Liver (tissue), 9 donors: ENCODE measurements around the gene SKA3. TPM values are rescaled to one million over a fixed set of nuclear protein-coding genes. Genes with fewer than 3 reads are reported as not detected.

Experiments
- DNase-seq: peaks from one replicate; pipeline ENCODE4 v3.0.0-alpha.2; 2017; ENCODE audit warnings: low spot score
- H3K27ac ChIP-seq, 2 donors: one replicate each; pipeline ENCODE4 v1.7.0; 2013; ENCODE audit warnings: inconsistent platforms in 2 of 2, low read length in 2 of 2, control low read depth in 1 of 2, low read depth in 1 of 2, mild to moderate bottlenecking in 1 of 2
- H3K27me3 ChIP-seq, 4 donors: one replicate each; pipeline versions ENCODE4 v1.6.1 to v1.7.0; 2013; ENCODE audit warnings: low read length in 3 of 4, inconsistent platforms in 1 of 4, mild to moderate bottlenecking in 1 of 4, moderate library complexity in 1 of 4; ENCODE audit not compliant: control insufficient read depth in 4 of 4, insufficient read depth in 4 of 4
- H3K36me3 ChIP-seq, 4 donors: one replicate each; pipeline versions ENCODE4 v1.6.1 to v1.7.0; 2013; ENCODE audit warnings: low read length in 3 of 4, mild to moderate bottlenecking in 3 of 4, low read depth in 1 of 4, moderate library complexity in 1 of 4; ENCODE audit not compliant: control insufficient read depth in 4 of 4, insufficient read depth in 3 of 4
- H3K4me1 ChIP-seq, 4 donors: one replicate each; pipeline versions ENCODE4 v1.6.1 to v1.7.0; 2013; ENCODE audit warnings: low read length in 3 of 4, mild to moderate bottlenecking in 3 of 4, moderate library complexity in 1 of 4; ENCODE audit not compliant: control insufficient read depth in 4 of 4, insufficient read depth in 4 of 4
- H3K4me3 ChIP-seq, 3 donors: one replicate each; pipeline versions ENCODE4 v1.6.1 to v1.7.0; 2013; ENCODE audit warnings: low read length in 3 of 3, control low read depth in 1 of 3, low read depth in 1 of 3, mild to moderate bottlenecking in 1 of 3
- H3K9ac ChIP-seq, 2 donors: one replicate each; pipeline ENCODE4 v1.7.0; 2013; ENCODE audit warnings: low read length in 2 of 2, mild to moderate bottlenecking in 2 of 2, moderate library complexity in 2 of 2, control low read depth in 1 of 2, low read depth in 1 of 2
- H3K9me3 ChIP-seq, 4 donors: one replicate each; pipeline versions ENCODE4 v1.6.1 to v1.7.0; 2013; ENCODE audit warnings: low read length in 3 of 4; ENCODE audit not compliant: control insufficient read depth in 4 of 4
- ATF3 ChIP-seq: IDR thresholded peaks from 2 replicates; pipeline ENCODE4 v1.6.1; 2016; ENCODE audit warnings: antibody characterized with exemption
- CTCF ChIP-seq: fragments of 150-350 bp; IDR thresholded peaks from 2 replicates; pipeline ENCODE4 v1.5.1; 2017; ENCODE audit warnings: improper control_type of control experiment, low read depth, low read length; ENCODE audit not compliant: missing input control
- EGR1 ChIP-seq, 2 donors: IDR thresholded peaks; 2 replicates each; pipeline ENCODE4 v1.6.1; 2016 to 2018; ENCODE audit warnings: antibody characterized with exemption in 2 of 2, low read depth in 2 of 2
- FOXA1 ChIP-seq: IDR thresholded peaks from 2 replicates; pipeline ENCODE4 v1.6.1; 2016; ENCODE audit warnings: antibody characterized with exemption
- GABPA ChIP-seq, 2 donors: IDR thresholded peaks in 1 of 2; conservative IDR thresholded peaks in 1 of 2; 2 replicates each; pipeline ENCODE4 v1.6.1; 2016; ENCODE audit warnings: antibody characterized with exemption in 2 of 2, mild to moderate bottlenecking in 1 of 2, moderate library complexity in 1 of 2
- HNF4A ChIP-seq, 2 donors: conservative IDR thresholded peaks; 2 replicates each; pipeline ENCODE4 v1.6.1; 2016; ENCODE audit warnings: antibody characterized with exemption in 2 of 2, mild to moderate bottlenecking in 2 of 2
- HNF4G ChIP-seq: IDR thresholded peaks from 2 replicates; pipeline ENCODE4 v1.6.1; 2016; ENCODE audit warnings: antibody characterized with exemption
- JUND ChIP-seq, 2 donors: IDR thresholded peaks; 2 replicates each; pipeline ENCODE4 v1.6.1; 2016; ENCODE audit warnings: antibody characterized with exemption in 2 of 2
- RAD21 ChIP-seq, 2 donors: IDR thresholded peaks; 2 replicates each; pipeline ENCODE4 v1.6.1; 2016; ENCODE audit warnings: antibody characterized with exemption in 2 of 2, mild to moderate bottlenecking in 2 of 2
- REST ChIP-seq: IDR thresholded peaks from 2 replicates; pipeline ENCODE4 v1.6.1; 2016; ENCODE audit warnings: antibody characterized with exemption, mild to moderate bottlenecking
- RXRA ChIP-seq, 2 donors: IDR thresholded peaks; 2 replicates each; pipeline ENCODE4 v1.6.1; 2017 to 2018; ENCODE audit warnings: antibody characterized with exemption in 2 of 2, mild to moderate bottlenecking in 1 of 2
- TAF1 ChIP-seq: conservative IDR thresholded peaks from 2 replicates; pipeline ENCODE4 v1.6.1; 2016; ENCODE audit warnings: antibody characterized with exemption, mild to moderate bottlenecking
- YY1 ChIP-seq: IDR thresholded peaks from 2 replicates; pipeline ENCODE4 v1.6.1; 2016; ENCODE audit warnings: antibody characterized with exemption, mild to moderate bottlenecking
- WGBS: extraction: QIAGEN DNeasy Blood & Tissue Kit; methylation state at CpG from one replicate; pipeline ENCODE4 v1.1.7; 2013; 5-methylcytosine and 5-hydroxymethylcytosine counted together
- polyA plus RNA-seq, 2 donors: library from polyadenylated mRNA; stranded (reverse) in 1 of 2; unstranded in 1 of 2; fragments of 200-250 nt in 1 of 2; fragments of >200 nt in 1 of 2; fragmentation: Nextera tagmentation in 1 of 2; extraction: Ambion mirVana in 1 of 2; gene quantifications; one replicate each; pipeline versions ENCODE4 v1.2.1 to v1.2.3, GENCODE V29; 2013 to 2015
- total RNA-seq, 2 donors: library from RNA; depleted of rRNA; stranded (reverse); fragments of >200 nt; gene quantifications; one replicate each; pipeline ENCODE4 v1.2.3, GENCODE V29; 2014
- donor health status: healthy.
- donor health status: healthy.
- donor health status: healthy.
- donor health status: healthy.
- donor health status: healthy.

Gene SKA3
- total and polyA plus RNA-seq, 4 donors = under 0.01 to 4.9 (median 0.52) TPM

DNA sequence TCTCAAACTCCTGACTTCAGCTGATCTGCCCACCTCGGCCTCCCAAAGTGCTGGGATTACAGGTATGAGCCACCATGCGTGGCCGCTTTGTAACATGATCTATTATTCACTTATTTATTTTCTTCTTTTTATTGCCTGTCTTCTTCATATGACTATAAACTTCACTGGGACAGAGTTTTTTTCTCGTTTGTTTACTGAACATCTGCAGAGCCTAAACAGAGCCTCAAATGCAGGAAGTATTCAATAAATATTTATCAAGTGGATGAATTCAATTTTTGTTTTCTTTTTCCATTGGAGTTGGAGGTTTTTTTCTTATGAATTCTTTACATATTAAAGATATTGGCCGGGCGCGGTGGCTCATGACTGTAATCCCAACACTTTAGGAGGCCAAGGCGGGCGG lies 54.7 kb downstream of the SKA3 start (continued):
- TF ChIP-seq REST (no peak), YY1 (no peak), FOXA1 (no peak)

DNA sequence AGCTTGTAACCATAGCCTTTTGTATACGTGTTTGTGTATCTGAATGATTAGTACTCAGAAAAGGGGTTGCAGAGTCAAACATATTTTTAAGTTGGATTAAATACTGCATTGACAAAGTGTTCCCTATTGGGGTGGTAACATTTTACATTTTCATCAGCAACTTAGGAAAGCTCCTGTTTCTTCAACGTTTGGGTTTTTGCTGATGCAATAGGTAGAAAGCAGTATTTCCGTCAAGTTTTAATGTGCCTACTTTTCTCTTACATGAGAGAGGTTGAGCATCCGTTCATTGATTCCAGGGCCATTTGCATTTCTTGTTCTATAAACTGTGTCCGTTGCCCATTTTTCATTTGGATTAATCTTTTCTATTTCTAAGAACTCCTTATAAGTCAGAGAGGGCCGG lies 56.2 kb downstream of the SKA3 start:
- Histone ChIP-seq H3K27me3 (no peaks in the 10 kb centered on the region), H3K4me3 (no peak overlapping the region), H3K9me3 (no peaks in the 10 kb centered on the region), H3K9ac (no peak overlapping the region), H3K36me3 (no peaks in the 10 kb centered on the region), H3K27ac (no peak overlapping the region), H3K4me1 (no peaks in the 10 kb centered on the region)
- 72% methylated on average over 6 of the region's 6 CpGs for WGBS
- DNase-seq = no peak
- TF ChIP-seq GABPA (IDR thresholded peaks at IDR 0.05 in 1 of 2, conservative IDR thresholded peaks at IDR 0.05 in 1 of 2) (no peak), EGR1 (IDR thresholded peaks at IDR 0.05; ENCODE audit: low read depth in 2 of 2) (no peak), HNF4A (conservative IDR thresholded peaks at IDR 0.05) (no peak), HNF4G (no peak), FOXA1 (no peak), JUND (IDR thresholded peaks at IDR 0.05) (no peak), CTCF (no peak), RXRA (IDR thresholded peaks at IDR 0.05) (no peak), YY1 (no peak), RAD21 (IDR thresholded peaks at IDR 0.05) (no peak), TAF1 (no peak), ATF3 (no peak), REST (no peak)
